GM12801 (cell line): ENCODE measurements around the gene CACNB3.

Source experiments
- TF ChIP-seq, protein P1 (sequence below): IDR thresholded peaks from one replicate; pipeline ENCODE4 v1.5.1; 2011; ENCODE audit warnings: control low read depth; ENCODE audit not compliant: insufficient read length; ENCODE audit errors: extremely low read depth

The CACNB3 gene

DNA sequence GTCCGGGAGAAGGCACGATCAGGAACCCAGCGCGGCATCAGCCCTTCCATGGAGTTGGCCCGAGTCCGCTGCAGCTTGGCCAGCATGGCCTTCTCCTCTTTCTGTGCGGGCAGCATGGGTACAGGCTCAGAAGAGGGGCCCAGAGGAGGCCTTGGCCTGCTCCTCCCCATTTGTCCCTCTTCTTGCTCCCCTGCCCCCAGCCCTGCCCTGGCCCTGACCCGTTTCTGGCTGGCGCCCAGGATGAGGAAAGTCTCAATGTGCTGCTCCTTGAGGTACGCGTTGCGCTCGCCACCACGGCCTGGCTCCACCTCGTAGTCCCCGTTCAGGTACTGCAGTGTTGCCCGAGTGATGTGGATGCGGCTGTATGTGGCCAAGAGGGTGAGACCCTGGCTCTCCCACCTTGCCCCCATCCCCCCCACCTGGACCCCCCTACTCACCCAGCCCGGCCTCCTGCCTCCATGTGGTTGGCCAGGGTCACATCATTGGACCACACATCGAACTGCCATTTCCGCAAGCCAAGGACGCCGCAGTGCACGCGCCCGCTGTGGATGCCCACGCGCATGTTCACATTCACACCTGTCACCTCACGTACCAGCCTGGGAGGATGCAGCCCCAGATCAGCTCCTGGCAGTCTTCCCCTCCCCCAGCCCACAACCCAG lies 42.2 kb upstream of the CACNB3 start:
- TF ChIP-seq, protein P1, sequence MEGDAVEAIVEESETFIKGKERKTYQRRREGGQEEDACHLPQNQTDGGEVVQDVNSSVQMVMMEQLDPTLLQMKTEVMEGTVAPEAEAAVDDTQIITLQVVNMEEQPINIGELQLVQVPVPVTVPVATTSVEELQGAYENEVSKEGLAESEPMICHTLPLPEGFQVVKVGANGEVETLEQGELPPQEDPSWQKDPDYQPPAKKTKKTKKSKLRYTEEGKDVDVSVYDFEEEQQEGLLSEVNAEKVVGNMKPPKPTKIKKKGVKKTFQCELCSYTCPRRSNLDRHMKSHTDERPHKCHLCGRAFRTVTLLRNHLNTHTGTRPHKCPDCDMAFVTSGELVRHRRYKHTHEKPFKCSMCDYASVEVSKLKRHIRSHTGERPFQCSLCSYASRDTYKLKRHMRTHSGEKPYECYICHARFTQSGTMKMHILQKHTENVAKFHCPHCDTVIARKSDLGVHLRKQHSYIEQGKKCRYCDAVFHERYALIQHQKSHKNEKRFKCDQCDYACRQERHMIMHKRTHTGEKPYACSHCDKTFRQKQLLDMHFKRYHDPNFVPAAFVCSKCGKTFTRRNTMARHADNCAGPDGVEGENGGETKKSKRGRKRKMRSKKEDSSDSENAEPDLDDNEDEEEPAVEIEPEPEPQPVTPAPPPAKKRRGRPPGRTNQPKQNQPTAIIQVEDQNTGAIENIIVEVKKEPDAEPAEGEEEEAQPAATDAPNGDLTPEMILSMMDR: no peak

DNA sequence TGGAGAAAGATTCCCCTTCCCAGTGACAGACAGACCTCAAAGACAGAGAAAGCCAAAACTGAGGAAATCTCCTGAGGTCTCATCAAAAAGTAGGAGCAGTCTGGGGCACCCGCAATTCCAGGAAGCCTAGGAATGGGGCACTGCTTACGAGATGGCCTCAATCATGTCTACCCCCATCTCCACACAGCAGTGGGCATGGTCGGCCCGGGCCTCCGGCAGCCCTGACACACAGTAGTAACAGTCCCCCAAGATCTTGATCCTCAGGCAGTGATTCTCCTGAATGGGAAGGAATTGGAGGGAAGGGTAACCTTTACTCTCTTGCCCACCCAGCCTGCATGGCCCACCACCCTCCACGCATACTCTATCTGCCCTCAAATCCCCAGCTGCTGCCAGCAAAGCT lies 41.3 kb upstream of the CACNB3 start:
- TF ChIP-seq, protein P1: no peak

DNA sequence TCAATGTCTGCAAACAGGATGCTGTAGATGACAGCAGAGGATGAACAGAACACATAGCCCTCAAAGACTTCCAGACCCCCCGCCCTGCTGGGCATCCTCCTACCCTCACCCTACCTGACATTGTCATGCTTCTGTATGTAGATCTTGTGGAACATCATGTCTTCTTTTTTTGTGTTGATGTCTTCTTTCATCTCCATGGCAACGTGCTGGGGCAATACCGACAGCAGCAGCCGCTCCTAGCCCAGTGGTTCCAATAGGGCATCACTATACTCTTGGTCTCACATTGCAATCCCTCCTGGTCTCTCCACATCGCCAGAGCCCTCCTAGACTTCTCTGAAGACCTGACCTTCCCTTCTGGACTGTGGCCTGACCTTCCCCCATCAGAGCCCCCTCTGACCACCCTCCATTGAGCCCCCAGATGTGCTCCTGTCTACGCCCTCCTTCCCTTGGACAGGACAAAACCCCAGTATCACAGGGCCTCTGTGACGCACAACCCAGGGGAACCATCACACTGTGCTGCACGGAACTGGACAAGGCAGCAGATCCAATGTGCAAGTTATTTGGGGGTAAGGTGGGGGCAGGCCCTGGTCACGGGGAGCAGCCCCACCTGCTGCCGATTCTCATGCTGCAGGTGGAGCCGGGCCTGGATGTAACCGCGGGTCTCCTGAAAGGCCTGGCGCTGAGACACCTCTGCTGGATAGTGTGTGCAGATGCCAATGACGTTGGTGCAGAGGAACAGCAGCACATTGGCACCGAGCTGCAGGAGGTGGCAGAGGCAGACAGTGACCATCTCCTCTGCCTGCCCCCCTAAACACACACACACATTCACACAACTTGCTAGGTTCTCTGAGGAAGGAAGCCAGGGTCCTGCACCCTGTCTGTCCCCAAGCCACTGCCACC lies 40.5 kb upstream of the CACNB3 start:
- TF ChIP-seq, protein P1: no peak

DNA sequence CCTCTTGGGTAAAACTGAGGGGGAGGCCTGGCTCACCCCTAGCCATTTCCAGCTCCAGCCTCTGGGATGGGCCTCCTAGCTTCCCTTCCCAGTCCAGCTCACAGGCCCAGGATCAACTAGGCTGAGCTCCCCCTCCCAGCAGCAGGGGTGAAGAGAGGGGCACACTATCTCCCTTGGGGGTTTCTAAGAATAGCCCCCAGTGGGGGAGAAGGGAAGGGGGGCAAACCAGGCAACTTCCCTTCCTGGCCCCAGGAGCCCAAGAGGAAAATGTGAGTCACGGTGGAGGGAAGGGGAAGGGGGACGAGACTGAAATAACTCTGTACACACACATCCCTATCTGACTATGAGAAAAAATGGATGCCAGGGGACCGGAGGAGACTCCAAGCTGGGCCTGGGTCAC lies 38.4 kb upstream of the CACNB3 start:
- TF ChIP-seq, protein P1: no peak

DNA sequence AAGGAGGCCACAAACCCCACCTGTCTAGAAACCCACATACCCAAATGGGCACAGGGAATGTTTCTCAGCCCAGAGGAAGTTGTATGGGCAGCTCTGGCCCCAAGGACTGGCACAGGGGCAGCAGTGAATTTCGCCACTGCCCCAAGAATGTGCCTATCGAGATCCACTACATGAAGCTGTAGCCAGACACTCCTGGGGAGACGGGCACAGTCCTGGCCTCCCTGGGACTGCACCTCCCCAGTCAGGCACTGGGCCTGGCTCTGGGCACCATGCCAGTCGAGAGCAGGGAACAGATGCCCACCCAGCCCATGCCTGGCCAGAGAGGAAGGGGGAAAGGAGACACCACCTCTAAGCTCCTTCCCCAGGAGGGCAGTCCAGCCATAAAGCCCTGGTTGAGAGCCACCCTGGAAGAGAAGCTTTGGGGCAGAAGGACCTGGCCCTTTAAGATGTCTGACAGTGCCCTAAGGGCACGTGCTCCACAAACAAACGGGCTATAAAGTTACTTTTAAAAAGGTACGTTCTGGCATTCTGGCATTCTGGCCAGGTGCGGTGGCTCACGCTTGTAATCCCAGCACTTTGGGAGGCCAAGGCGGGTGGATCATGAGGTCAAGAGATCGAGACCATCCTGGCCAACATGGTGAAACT lies 37.8 kb upstream of the CACNB3 start:
- TF ChIP-seq, protein P1: no peak

DNA sequence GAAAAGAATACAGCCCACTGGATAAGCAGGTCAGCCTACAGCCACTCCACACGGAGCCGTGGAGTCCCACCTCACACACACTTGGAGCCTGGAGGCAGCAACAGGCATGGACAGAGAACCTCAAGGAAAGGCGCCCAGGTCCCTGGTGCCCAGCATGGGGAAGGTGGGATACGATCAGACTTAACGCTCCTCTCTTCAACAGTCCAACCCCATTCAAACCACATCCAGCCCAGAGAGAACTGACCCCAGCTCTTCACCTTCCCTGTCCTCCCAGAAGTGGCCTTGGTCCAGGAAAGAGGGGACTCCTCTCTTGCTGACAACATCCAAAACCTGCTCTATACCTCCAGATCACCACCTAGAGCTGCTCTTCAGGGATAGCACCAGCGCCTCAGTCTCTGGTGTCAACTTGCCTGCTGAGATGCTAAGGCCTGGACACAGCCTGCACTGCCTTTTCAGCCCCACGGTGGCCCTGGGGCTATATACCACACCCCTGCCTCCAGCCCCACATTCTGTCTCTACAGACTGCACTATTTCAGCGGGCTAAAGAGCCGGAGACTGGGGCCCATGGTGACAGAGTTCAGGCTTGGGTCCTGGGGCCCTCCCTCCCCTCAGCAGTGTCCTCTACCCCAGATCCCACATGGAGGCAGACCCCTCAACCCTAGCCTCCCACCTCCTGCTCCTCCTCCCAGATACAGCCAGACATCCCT lies 36.4 kb upstream of the CACNB3 start:
- TF ChIP-seq, protein P1: no peak
